Naive thymus-derived CD4-positive, alpha-beta T cell (primary cell): ENCODE results near the gene DDAH2. TPM values are rescaled to one million over a fixed set of nuclear protein-coding genes. Genes with fewer than 3 reads are reported as not detected.
A peak's percentile ranks its signal among the peaks of the same experiment; 100 is the strongest.

ENCODE experiments used
- ATAC-seq: fragments of 150-1000 bp; cut with Tn5 transposase; 2 replicates; pipeline ENCODE4 v1.10.0; 2021; ENCODE audit warnings: mild to moderate bottlenecking, moderate library complexity
- CTCF ChIA-PET: fragments of 350-600 bp; sonication (Branson Sonifier 250); formaldehyde crosslinking; loops from one replicate; lab custom pipeline; 2021; ENCODE audit warnings: antibody characterized with exemption; lab: Charles Lee
- POLR2A ChIA-PET: fragments of 350-600 bp; sonication (Branson Sonifier 250); formaldehyde crosslinking; loops from one replicate; lab custom pipeline; 2021; ENCODE audit warnings: antibody characterized with exemption, inconsistent platforms; lab: Charles Lee
- DNase-seq, 9 donors: peaks; one replicate each; pipeline versions ENCODE4 v3.0.0 to v3.0.0-alpha.2; 2020 to 2022; ENCODE audit warnings: mixed read lengths in 1 of 9
- H3K27ac ChIP-seq: one replicate; pipeline ENCODE4 v1.7.0; 2013; ENCODE audit warnings: mild to moderate bottlenecking, low read depth, low read length, moderate library complexity
- H3K27me3 ChIP-seq, 2 donors: one replicate each; pipeline ENCODE4 v1.7.0; 2013; ENCODE audit warnings: low read length in 2 of 2, mild to moderate bottlenecking in 2 of 2, moderate library complexity in 2 of 2; ENCODE audit not compliant: control insufficient read depth in 2 of 2, insufficient read depth in 2 of 2
- H3K36me3 ChIP-seq, 3 experiments: 1 replicate in 2 of 3; 2 replicates in 1 of 3; pipeline ENCODE4 v1.7.0; 2013; ENCODE audit warnings: low read length in 3 of 3, mild to moderate bottlenecking in 3 of 3, moderate library complexity in 1 of 3; ENCODE audit not compliant: insufficient read depth in 3 of 3, control insufficient read depth in 2 of 3
- H3K4me1 ChIP-seq, 2 donors: one replicate each; pipeline ENCODE4 v1.7.0; 2013; ENCODE audit warnings: low read length in 2 of 2, mild to moderate bottlenecking in 2 of 2, moderate library complexity in 1 of 2; ENCODE audit not compliant: control insufficient read depth in 2 of 2, insufficient read depth in 2 of 2
- H3K4me3 ChIP-seq: 2 replicates; pipeline ENCODE4 v1.7.0; 2013; ENCODE audit warnings: mild to moderate bottlenecking, low read length
- H3K9me3 ChIP-seq, 3 experiments: 1 replicate in 2 of 3; 2 replicates in 1 of 3; pipeline ENCODE4 v1.7.0; 2013; ENCODE audit warnings: low read length in 3 of 3; ENCODE audit not compliant: control insufficient read depth in 2 of 3
- H3K27ac Mint-ChIP-seq, 9 donors: one replicate each; pipeline ENCODE4 v1.8.0; 2020 to 2022; ENCODE audit warnings: mixed read lengths in 9 of 9, mild to moderate bottlenecking in 8 of 9, moderate library complexity in 5 of 9, inconsistent platforms in 2 of 9
- H3K27me3 Mint-ChIP-seq, 5 donors: one replicate each; pipeline ENCODE4 v1.8.0; 2021 to 2022; ENCODE audit warnings: mixed read lengths in 5 of 5, mild to moderate bottlenecking in 1 of 5
- H3K36me3 Mint-ChIP-seq, 5 donors: one replicate each; pipeline ENCODE4 v1.8.0; 2020 to 2022; ENCODE audit warnings: mixed read lengths in 5 of 5, mild to moderate bottlenecking in 3 of 5, inconsistent platforms in 1 of 5
- H3K4me1 Mint-ChIP-seq, 7 donors: one replicate each; pipeline ENCODE4 v1.8.0; 2020 to 2022; ENCODE audit warnings: mixed read lengths in 7 of 7, mild to moderate bottlenecking in 3 of 7, inconsistent platforms in 1 of 7
- H3K4me3 Mint-ChIP-seq, 10 donors: one replicate each; pipeline ENCODE4 v1.8.0; 2020 to 2022; ENCODE audit warnings: mild to moderate bottlenecking in 10 of 10, mixed read lengths in 10 of 10, moderate library complexity in 6 of 10, inconsistent platforms in 2 of 10
- H3K9me3 Mint-ChIP-seq, 11 donors: one replicate each; pipeline ENCODE4 v1.8.0; 2020 to 2022; ENCODE audit warnings: mixed read lengths in 11 of 11, mild to moderate bottlenecking in 4 of 11, inconsistent platforms in 1 of 11, moderate library complexity in 1 of 11
- intact Hi-C, 2 donors: fragments of 100-400 bp; cut with micrococcal nuclease; formaldehyde crosslinking; loops; one replicate each; pipeline ENCODE4 v1.15.1; 2023
- microRNA-seq: library from miRNA; unstranded; fragments of <30 nt; microRNA quantifications from one replicate; pipeline ENCODE4 v1.2.0, GENCODE V29; 2022; ENCODE audit warnings: borderline microRNAs expressed
- polyA plus RNA-seq, 2 donors: library from polyadenylated mRNA; unstranded; fragments of 300-500 nt; fragmentation: Illumina TruSeq; gene quantifications; one replicate each; pipeline ENCODE4 v1.2.3, GENCODE V29; 2021
- total RNA-seq, 6 experiments: library from RNA in 5 of 6; stranded (reverse) in 5 of 6; gene quantifications; 1 replicate in 5 of 6; 2 replicates in 1 of 6; pipeline ENCODE4 v1.2.3 and lab custom pipeline; 2021 to 2026

DDAH2 gene
- total and polyA plus RNA-seq, 7 experiments from 2014 or later: 4.9 to 31.4 (median 12.2) TPM

DNA sequence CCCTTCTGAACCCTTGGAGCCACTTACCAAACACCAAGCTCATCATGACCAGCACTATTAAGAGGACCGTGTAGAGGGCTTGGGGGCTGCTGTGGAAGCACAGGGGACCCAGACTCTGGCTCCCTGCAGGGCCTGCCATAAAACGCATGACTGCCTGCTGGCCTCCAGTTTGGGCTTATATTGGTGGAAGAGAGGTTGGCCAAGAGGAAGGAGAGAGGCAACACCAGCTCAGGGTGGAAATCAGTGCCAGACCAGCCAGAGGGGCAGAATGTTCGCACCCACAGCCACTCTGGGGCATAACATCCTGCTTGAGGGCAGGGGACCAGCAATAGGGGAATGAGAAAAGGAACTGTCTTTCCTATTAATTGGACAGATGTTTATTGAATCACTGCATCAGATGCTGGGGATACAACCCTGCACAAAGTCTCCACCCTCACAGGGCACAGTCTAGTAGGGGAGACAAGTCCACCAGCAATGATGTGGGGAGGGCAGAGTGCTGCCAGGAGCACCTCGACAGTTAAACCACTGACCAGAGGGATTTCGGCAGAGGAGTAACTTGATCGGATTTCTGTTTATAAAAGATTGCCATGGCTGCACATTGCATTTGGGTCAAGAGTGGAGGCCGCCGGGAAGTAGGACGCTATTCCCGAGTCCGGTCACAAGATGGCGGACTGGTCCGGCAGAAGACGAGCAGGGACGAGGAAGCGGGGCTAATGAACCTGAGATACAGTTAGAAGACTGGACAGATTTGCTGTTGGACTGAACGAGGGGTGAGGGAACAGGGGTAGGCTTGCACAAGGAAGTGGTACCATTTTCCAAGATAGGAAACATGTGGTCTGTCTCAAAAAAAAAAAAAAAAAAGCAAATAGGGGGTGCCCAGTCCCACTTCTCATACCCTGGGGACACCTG is 48.6 kb downstream of the DDAH2 start, which contains the start of gene LY6G5C:
Gene LY6G5C (minus strand): TSS at position 842 of the 909 bp plus-strand sequence. CDS start 694 bp downstream, at position 148.
- Histone ChIP-seq H3K36me3 (no peaks in the 10 kb centered on the region), H3K4me3 (peak within 1 kb of the TSS; percentile 78), H3K9me3 (no peaks in the 10 kb centered on the region), H3K4me1 (peaks cover 15 to 16% of the 10 kb centered on the region in 2 donors), H3K27me3 (no peaks in the 10 kb centered on the region), H3K27ac (peak within 1 kb of the TSS; percentile 68)
- peak within 1 kb of the TSS; percentile 86 to 98 (median 90) for H3K4me3 Mint-ChIP-seq
- ATAC-seq (peak; percentile 80), DNase-seq (peak in 7 of 9 donors; percentile 28 to 65 (median 49))
- H3K4me1 Mint-ChIP-seq: peaks cover 14 to 32% (median 19%) of the 10 kb centered on the region in 7 donors
- peaks cover 0 to 4% (median 0%) of the 10 kb centered on the region in 5 donors for H3K36me3 Mint-ChIP-seq
- no peaks in the 10 kb centered on the region for H3K27me3 Mint-ChIP-seq
- no peaks in the 10 kb centered on the region for H3K9me3 Mint-ChIP-seq
- peak within 1 kb of the TSS; percentile 60 to 86 (median 68) for H3K27ac Mint-ChIP-seq
- ChIA-PET CTCF (interaction anchor here (0.6 to 2.1 kb wide), 10 partner anchors 32 to 268 kb away, joined by 3 to 12 read pairs (median 4); partner anchors contain the start of gene HSPA1B), POLR2A (interaction anchor here (0.7 to 2.1 kb wide), 14 partner anchors 10 to 450 kb away, joined by 3 to 18 read pairs (median 4); partner anchors contain the start of genes ABHD16A, BAG6, C6orf47 and DDX39B)
- intact Hi-C loops: loop anchor here (1.0 to 5.0 kb wide), 9 partner anchors 15 to 184 kb away; partner anchors contain the start of genes ABHD16A (in 1 of the 2), BAG6 (in 1 of the 2), CLIC1 (in 1 of the 2) and DDAH2 (in 1 of the 2)

DNA sequence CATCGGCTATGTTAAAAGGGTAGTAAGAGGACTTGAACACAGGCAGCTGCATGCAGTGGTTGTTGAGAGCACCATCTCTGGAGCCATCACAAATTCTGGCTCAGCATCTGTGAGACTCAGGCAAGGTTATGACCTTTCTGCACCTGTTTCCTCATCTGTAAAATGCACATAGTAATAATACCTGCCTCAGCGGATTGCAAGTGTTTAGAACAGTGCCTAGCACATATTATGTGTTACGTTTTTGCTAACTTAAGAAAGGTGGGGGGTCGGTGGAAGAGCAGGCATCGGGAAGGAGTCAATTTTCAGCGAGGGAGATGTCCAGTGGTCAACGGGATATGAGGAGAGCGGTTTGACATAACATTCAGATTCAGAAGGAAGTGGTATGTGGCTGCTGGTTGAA is 51.1 kb downstream of the DDAH2 start:
- ChIA-PET POLR2A (interaction anchor here (0.7 kb wide), 1 partner anchor 26 kb away, joined by 3 read pairs; the partner anchor contains the start of gene BAG6), CTCF (interaction anchor here (1.4 kb wide), 1 partner anchor 153 kb away, joined by 3 read pairs; no protein-coding TSS in a partner anchor)
- Mint-ChIP-seq H3K27me3 (no peaks in the 10 kb centered on the region), H3K4me3 (no peak overlapping the region), H3K9me3 (peaks cover 0 to 1% (median 0%) of the 10 kb centered on the region in 11 donors), H3K4me1 (peaks cover 14 to 32% (median 18%) of the 10 kb centered on the region in 7 donors), H3K27ac (peak overlapping the region in 4 of 9 donors; percentile 1 to 61 (median 18)), H3K36me3 (peaks cover 0 to 4% (median 0%) of the 10 kb centered on the region in 5 donors)
- peaks cover 15 to 16% of the 10 kb centered on the region in 2 donors for H3K4me1 ChIP-seq
- ATAC-seq (no peak), DNase-seq (no peak)
- no peaks in the 10 kb centered on the region for H3K9me3 ChIP-seq
- peaks cover 0 to 9% (median 0%) of the 10 kb centered on the region in 3 experiments for H3K36me3 ChIP-seq
- no peak overlapping the region for H3K4me3 ChIP-seq
- H3K27ac ChIP-seq: no peak overlapping the region
- intact Hi-C loops: no loop called here
- no peaks in the 10 kb centered on the region for H3K27me3 ChIP-seq

Small RNAs within 50 kb of the gene (microRNA-seq; reads per million reads assigned to microRNA genes)
- not detected for gene MIR4646

Other genes starting within 250 kb of the DDAH2 start
Only the 30 nearest of the 42 such genes appear.
- gene LTA, start 157.0 kb downstream of the DDAH2 start, total RNA-seq: 100 to 1,000 TPM in 1 of 5 experiments, 10 to 100 TPM in 4; 12.3 to 110 (median 20.2) TPM
- gene LTA, start 157.0 kb downstream of the DDAH2 start, polyA plus RNA-seq: 10 to 100 TPM; 24.0 to 27.5 TPM
- 100 to 1,000 TPM in 1 of 5 experiments, 10 to 100 TPM in 1, 1 to 10 TPM in 3; 5.4 to 125 (median 8.7) TPM for gene TNF, start 153.7 kb downstream of the DDAH2 start, total RNA-seq
- 1 to 10 TPM in 1 of 2 donors, under 1 TPM in 1; 0.73 to 1.1 TPM for gene TNF, start 153.7 kb downstream of the DDAH2 start, polyA plus RNA-seq
- 1,000 to 10,000 TPM in 1 of 5 experiments, 100 to 1,000 TPM in 4; 370 to 1,909 (median 670) TPM for gene LTB, start 146.9 kb downstream of the DDAH2 start, total RNA-seq
- 1,000 to 10,000 TPM; 1,970 to 2,371 TPM for gene LTB, start 146.9 kb downstream of the DDAH2 start, polyA plus RNA-seq
- 100 to 1,000 TPM in 2 of 5 experiments, 10 to 100 TPM in 3; 15.1 to 234 (median 32.0) TPM for gene LST1, start 143.0 kb downstream of the DDAH2 start, total RNA-seq
- 10 to 100 TPM in 1 of 2 donors, 1 to 10 TPM in 1; 8.4 to 15.3 TPM for gene LST1, start 143.0 kb downstream of the DDAH2 start, polyA plus RNA-seq
- gene NCR3, start 136.3 kb downstream of the DDAH2 start, total RNA-seq: 10 to 100 TPM in 2 of 5 experiments, 1 to 10 TPM in 2, under 1 TPM in 1; 0.97 to 47.1 (median 6.7) TPM
- gene NCR3, start 136.3 kb downstream of the DDAH2 start, polyA plus RNA-seq: 10 to 100 TPM; 11.0 to 19.7 TPM
- 100 to 1,000 TPM in 1 of 5 experiments, 10 to 100 TPM in 4; 33.1 to 160 (median 62.0) TPM for gene AIF1, start 114.1 kb downstream of the DDAH2 start, total RNA-seq
- gene AIF1, start 114.1 kb downstream of the DDAH2 start, polyA plus RNA-seq: 100 to 1,000 TPM; 140 to 182 TPM
- gene PRRC2A, start 108.6 kb downstream of the DDAH2 start, total RNA-seq: 100 to 1,000 TPM; 203 to 238 (median 226) TPM
- 1 to 10 TPM; 3.9 to 8.2 TPM for gene PRRC2A, start 108.6 kb downstream of the DDAH2 start, polyA plus RNA-seq
- 100 to 1,000 TPM; 260 to 321 (median 280) TPM for gene BAG6, start 76.6 kb downstream of the DDAH2 start, total RNA-seq
- gene BAG6, start 76.6 kb downstream of the DDAH2 start, polyA plus RNA-seq: 10 to 100 TPM; 14.4 to 24.3 TPM
- 1 to 10 TPM in 4 of 5 experiments, under 1 TPM in 1; 0.78 to 4.3 (median 2.8) TPM for gene APOM, start 73.4 kb downstream of the DDAH2 start, total RNA-seq
- 1 to 10 TPM; 3.8 to 5.0 TPM for gene APOM, start 73.4 kb downstream of the DDAH2 start, polyA plus RNA-seq
- gene C6orf47, start 68.5 kb downstream of the DDAH2 start, total RNA-seq: 10 to 100 TPM; 14.0 to 32.8 (median 23.2) TPM
- 10 to 100 TPM; 22.3 to 33.7 TPM for gene C6orf47, start 68.5 kb downstream of the DDAH2 start, polyA plus RNA-seq
- gene GPANK1, start 64.3 kb downstream of the DDAH2 start, total RNA-seq: 10 to 100 TPM; 12.8 to 35.1 (median 28.9) TPM
- 10 to 100 TPM; 24.0 to 27.2 TPM for gene GPANK1, start 64.3 kb downstream of the DDAH2 start, polyA plus RNA-seq
- 100 to 1,000 TPM; 101 to 215 (median 133) TPM for gene CSNK2B, start 63.2 kb downstream of the DDAH2 start, total RNA-seq
- 100 to 1,000 TPM; 260 to 275 TPM for gene CSNK2B, start 63.2 kb downstream of the DDAH2 start, polyA plus RNA-seq
- gene LY6G5B, start 59.3 kb downstream of the DDAH2 start, total RNA-seq: 10 to 100 TPM; 27.7 to 51.0 (median 42.9) TPM
- not detected for gene LY6G5B, start 59.3 kb downstream of the DDAH2 start, polyA plus RNA-seq
- gene LY6G5C, start 48.2 kb downstream of the DDAH2 start, total RNA-seq: 1 to 10 TPM; 2.4 to 4.3 (median 3.1) TPM
- gene LY6G5C, start 48.2 kb downstream of the DDAH2 start, polyA plus RNA-seq: 10 to 100 TPM in 1 of 2 donors, 1 to 10 TPM in 1; 6.4 to 10.2 TPM
- gene ABHD16A, start 26.0 kb downstream of the DDAH2 start, total RNA-seq: 10 to 100 TPM; 60.1 to 71.7 (median 65.2) TPM
- gene ABHD16A, start 26.0 kb downstream of the DDAH2 start, polyA plus RNA-seq: 10 to 100 TPM; 31.1 to 42.5 TPM
- under 1 TPM in 1 of 5 experiments, not detected in 4; 0.56 TPM for gene LY6G6F, start 22.4 kb downstream of the DDAH2 start, total RNA-seq
- gene LY6G6F, start 22.4 kb downstream of the DDAH2 start, polyA plus RNA-seq: not detected
- not detected for gene LY6G6D, start 14.0 kb downstream of the DDAH2 start, total RNA-seq
- gene LY6G6D, start 14.0 kb downstream of the DDAH2 start, polyA plus RNA-seq: not detected
- 1 to 10 TPM in 1 of 5 experiments, not detected in 4; 1.2 TPM for gene LY6G6C, start 7.6 kb downstream of the DDAH2 start, total RNA-seq
- not detected for gene LY6G6C, start 7.6 kb downstream of the DDAH2 start, polyA plus RNA-seq
- gene MPIG6B, start 5.9 kb downstream of the DDAH2 start, total RNA-seq: 1 to 10 TPM in 1 of 5 experiments, under 1 TPM in 4; 0.12 to 4.7 (median 0.64) TPM
- gene MPIG6B, start 5.9 kb downstream of the DDAH2 start, polyA plus RNA-seq: 1 to 10 TPM in 1 of 2 donors, under 1 TPM in 1; 0.20 to 2.3 TPM
- gene CLIC1, start 7.2 kb upstream of the DDAH2 start, total RNA-seq: 100 to 1,000 TPM in 2 of 5 experiments, 10 to 100 TPM in 3; 29.3 to 494 (median 58.2) TPM
- 100 to 1,000 TPM; 102 to 122 TPM for gene CLIC1, start 7.2 kb upstream of the DDAH2 start, polyA plus RNA-seq
- gene MSH5, start 10.7 kb upstream of the DDAH2 start, total RNA-seq: 10 to 100 TPM; 10.3 to 52.2 (median 11.4) TPM
- 1 to 10 TPM in 1 of 2 donors, under 1 TPM in 1; 0.51 to 2.6 TPM for gene MSH5, start 10.7 kb upstream of the DDAH2 start, polyA plus RNA-seq
- 10 to 100 TPM in 1 of 5 experiments, 1 to 10 TPM in 4; 2.3 to 11.1 (median 3.3) TPM for gene SAPCD1, start 33.4 kb upstream of the DDAH2 start, total RNA-seq
- not detected for gene SAPCD1, start 33.4 kb upstream of the DDAH2 start, polyA plus RNA-seq
- gene VWA7, start 48.0 kb upstream of the DDAH2 start, total RNA-seq: 1 to 10 TPM in 3 of 5 experiments, under 1 TPM in 2; 0.53 to 4.5 (median 1.1) TPM
- not detected for gene VWA7, start 48.0 kb upstream of the DDAH2 start, polyA plus RNA-seq
- 10 to 100 TPM; 34.3 to 84.2 (median 53.2) TPM for gene VARS1, start 66.5 kb upstream of the DDAH2 start, total RNA-seq
- gene VARS1, start 66.5 kb upstream of the DDAH2 start, polyA plus RNA-seq: 10 to 100 TPM; 32.2 to 44.8 TPM
- gene LSM2, start 77.7 kb upstream of the DDAH2 start, total RNA-seq: 10 to 100 TPM; 22.9 to 94.5 (median 29.2) TPM
- 10 to 100 TPM; 58.9 to 67.9 TPM for gene LSM2, start 77.7 kb upstream of the DDAH2 start, polyA plus RNA-seq
- 1 to 10 TPM; 3.3 to 5.5 (median 4.7) TPM for gene HSPA1L, start 86.0 kb upstream of the DDAH2 start, total RNA-seq
- 1 to 10 TPM; 2.3 to 3.6 TPM for gene HSPA1L, start 86.0 kb upstream of the DDAH2 start, polyA plus RNA-seq
- 100 to 1,000 TPM in 1 of 5 experiments, 10 to 100 TPM in 3, 1 to 10 TPM in 1; 6.7 to 125 (median 30.3) TPM for gene HSPA1A, start 86.2 kb upstream of the DDAH2 start, total RNA-seq
- 10 to 100 TPM; 26.0 to 52.5 TPM for gene HSPA1A, start 86.2 kb upstream of the DDAH2 start, polyA plus RNA-seq
- 10 to 100 TPM in 4 of 5 experiments, 1 to 10 TPM in 1; 8.6 to 68.9 (median 28.9) TPM for gene HSPA1B, start 98.4 kb upstream of the DDAH2 start, total RNA-seq
- gene HSPA1B, start 98.4 kb upstream of the DDAH2 start, polyA plus RNA-seq: 1 to 10 TPM; 2.8 to 3.6 TPM
- gene NEU1, start 133.5 kb upstream of the DDAH2 start, total RNA-seq: 10 to 100 TPM; 18.6 to 35.0 (median 20.1) TPM
- 10 to 100 TPM; 13.6 to 19.9 TPM for gene NEU1, start 133.5 kb upstream of the DDAH2 start, polyA plus RNA-seq
- not detected for gene SLC44A4, start 149.7 kb upstream of the DDAH2 start, total RNA-seq
- gene SLC44A4, start 149.7 kb upstream of the DDAH2 start, polyA plus RNA-seq: not detected